OCI-LY3 (cell line): Measurements from ENCODE around the gene GMPPA.

ENCODE experiments used
- CTCF ChIP-seq: fragments of 200-600, 300-600 bp; sonication (generic); IDR thresholded peaks from 2 replicates; pipeline ENCODE4 v1.5.1; 2014; ENCODE audit warnings: antibody characterized with exemption, low read length, low read depth
- EZH2phosphoT487 ChIP-seq: fragments of 200-600 bp; shearing (Covaris generic); IDR thresholded peaks from 2 replicates; pipeline ENCODE4 v1.6.1; 2018; ENCODE audit warnings: antibody characterized with exemption, mixed run types, low read depth

DNA sequence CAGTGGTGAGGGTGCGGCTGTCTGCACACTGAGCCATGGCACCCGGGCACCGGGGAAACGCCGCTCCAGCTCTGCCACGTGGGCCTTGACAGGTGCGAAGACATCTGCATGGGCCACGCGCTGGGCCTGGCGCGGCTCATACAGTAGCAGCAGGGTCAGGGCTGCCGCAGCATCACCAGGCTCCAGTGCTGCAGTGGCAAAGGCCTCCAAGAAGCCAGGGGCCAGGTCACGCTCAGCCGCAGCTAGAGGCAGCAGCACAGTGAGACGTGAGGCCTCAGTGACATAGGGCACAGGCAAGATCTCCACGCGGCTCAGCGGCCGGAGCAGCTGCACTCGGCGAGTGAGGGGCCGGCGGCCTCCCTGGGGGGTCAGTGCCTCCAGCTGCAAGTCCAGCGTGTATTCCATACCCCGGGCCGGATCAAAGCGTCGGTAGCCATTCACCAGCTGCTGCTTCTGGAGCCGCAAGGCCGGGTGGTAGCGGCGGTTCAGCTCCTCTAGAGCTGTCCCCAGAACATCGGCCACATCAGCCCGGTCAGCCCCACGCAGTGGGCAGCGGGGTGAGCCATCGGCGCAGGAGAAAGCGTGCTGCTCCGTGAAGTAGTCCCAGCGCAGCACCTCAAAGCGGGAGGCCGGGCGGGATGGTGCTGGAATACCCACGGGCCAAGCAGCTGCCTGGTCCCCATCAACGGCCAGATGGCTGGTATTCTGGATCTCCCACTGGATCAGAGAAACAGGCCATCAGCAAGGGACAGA, 41.4 kb downstream of the GMPPA start:
- TF ChIP-seq CTCF (no peak), EZH2phosphoT487 (no peak)
